NB4 (cell line): ENCODE data around the gene SMYD5.

ENCODE experiments used
- CTCF ChIP-seq: IDR thresholded peaks from one replicate; pipeline ENCODE4 v1.5.1; 2012; ENCODE audit warnings: low read depth, low read length
- MYC ChIP-seq: IDR thresholded peaks from 2 replicates; pipeline ENCODE4 v1.6.1; 2011; ENCODE audit warnings: low read depth, low read length
- POLR2A ChIP-seq: IDR thresholded peaks from 2 replicates; pipeline ENCODE4 v1.6.1; 2011; ENCODE audit warnings: mild to moderate bottlenecking; ENCODE audit not compliant: insufficient read length; ENCODE audit errors: extremely low read depth

GRCh38 chr2:73243884-73244570 lies 30.0 kb downstream of the SMYD5 start:
- TF ChIP-seq CTCF (no peak), POLR2A (no peak), MYC (no peak)
